A549 (cell line): ENCODE data around the gene NAGPA. TPM values are rescaled to one million over a fixed set of nuclear protein-coding genes. Genes with fewer than 3 reads are reported as not detected.

Source experiments
- ATAC-seq, 2 experiments: fragments of 200-7000 bp in 1 of 2; fragments of >200 bp in 1 of 2; cut with Nextera tagmentation in 1 of 2; cut with Tn5 transposase in 1 of 2; 3 replicates each; pipeline versions ENCODE4 v1.8.0 to v1.9.1; 2018 to 2020; ENCODE audit warnings: mild to moderate bottlenecking in 1 of 2, moderate library complexity in 1 of 2
- CTCF ChIA-PET: fragments of 300-600 bp; sonication (Branson Sonifier 250); formaldehyde crosslinking; extraction: SDS; loops from one replicate; lab custom pipeline; 2021; ENCODE audit warnings: antibody characterized with exemption, inconsistent platforms; lab: Yijun Ruan, JAX
- POLR2A ChIA-PET: fragments of 350-600 bp; formaldehyde crosslinking; extraction: SDS; loops from one replicate; lab custom pipeline; 2021; ENCODE audit warnings: antibody characterized with exemption, inconsistent platforms; lab: Yijun Ruan, JAX
- DNase-seq, 2 experiments: peaks; one replicate each; pipeline versions ENCODE4 v3.0.0 to v3.0.0-alpha.2; 2011 to 2016; ENCODE audit warnings: low read depth in 1 of 2, low spot score in 1 of 2
- FAIRE-seq: peaks from 2 replicates; lab custom pipeline; 2011; peaks lifted over from hg19 to GRCh38; lab: Jason Lieb, UNC
- H3K27ac ChIP-seq, 2 experiments: fragments of >200 bp; sonication (Bioruptor Twin); formaldehyde crosslinking; 3 replicates each; pipeline ENCODE4 v1.5.1; 2016 to 2017
- H3K4me1 ChIP-seq: fragments of >200 bp; sonication (Bioruptor Twin); formaldehyde crosslinking; 3 replicates; pipeline ENCODE4 v1.6.1; 2016
- H3K4me2 ChIP-seq: fragments of >200 bp; sonication (Bioruptor Twin); formaldehyde crosslinking; 3 replicates; pipeline ENCODE4 v1.6.1; 2016
- H3K4me3 ChIP-seq: fragments of >200 bp; sonication (Bioruptor Twin); formaldehyde crosslinking; 3 replicates; pipeline ENCODE4 v1.5.1; 2016
- H3K9me3 ChIP-seq: fragments of >200 bp; sonication (Bioruptor Twin); formaldehyde crosslinking; 3 replicates; pipeline ENCODE4 v1.6.1; 2016
- CHD4 ChIP-seq: fragments of 200-600 bp; sonication (generic); IDR thresholded peaks from 2 replicates; pipeline ENCODE4 v1.6.1; 2016; ENCODE audit warnings: antibody characterized with exemption, mild to moderate bottlenecking, borderline replicate concordance
- ESRRA ChIP-seq: fragments of 150-350 bp; IDR thresholded peaks from 2 replicates; pipeline ENCODE4 v1.6.1; 2014; ENCODE audit warnings: mild to moderate bottlenecking, low read length, borderline replicate concordance
- HEYL ChIP-seq: fragments of 250-450 bp; sonication (Bioruptor Pico); IDR thresholded peaks from 2 replicates; pipeline ENCODE4 v1.8.0; 2021; ENCODE audit warnings: mild to moderate bottlenecking, moderate library complexity
- HOXA7 ChIP-seq: fragments of 250-450 bp; sonication (Bioruptor Pico); IDR thresholded peaks from 2 replicates; pipeline ENCODE4 v1.5.0; 2020; ENCODE audit warnings: mild to moderate bottlenecking, moderate library complexity
- NPAS2 ChIP-seq: fragments of 250-450 bp; sonication (Bioruptor Pico); IDR thresholded peaks from 2 replicates; pipeline ENCODE4 v1.8.0; 2022; ENCODE audit warnings: mild to moderate bottlenecking, moderate library complexity, borderline replicate concordance
- RARB ChIP-seq: fragments of 250-450 bp; sonication (Bioruptor Pico); IDR thresholded peaks from 2 replicates; pipeline ENCODE4 v1.8.0; 2021; ENCODE audit warnings: mild to moderate bottlenecking, moderate library complexity
- RNF2 ChIP-seq: fragments of 200-600 bp; sonication (generic); IDR thresholded peaks from 2 replicates; pipeline ENCODE4 v1.6.1; 2016; ENCODE audit warnings: low read depth, mild to moderate bottlenecking, antibody characterized with exemption, moderate library complexity, borderline replicate concordance
- SREBF2 ChIP-seq: fragments of 450-650 bp; IDR thresholded peaks from 2 replicates; pipeline ENCODE4 v1.6.1; 2014; ENCODE audit warnings: mild to moderate bottlenecking, moderate library complexity
- ZC3H11A ChIP-seq: fragments of 450-650 bp; IDR thresholded peaks from 2 replicates; pipeline ENCODE4 v1.6.1; 2014; ENCODE audit warnings: antibody characterized with exemption, mild to moderate bottlenecking
- ZSCAN20 ChIP-seq: fragments of 250-450 bp; sonication (Bioruptor Pico); IDR thresholded peaks from 2 replicates; pipeline ENCODE4 v1.8.0; 2022; ENCODE audit warnings: mild to moderate bottlenecking, moderate library complexity
- WGBS: methylation state at CpG from one replicate; pipeline ENCODE4 v1.1.6; 2017; ENCODE audit errors: missing lambda C conversion rate; 5-methylcytosine and 5-hydroxymethylcytosine counted together
- polyA plus RNA-seq, 4 experiments: library from polyadenylated mRNA; depleted of rRNA in 3 of 4; stranded (reverse); fragments of >200 nt; fragmentation: RNase III in 1 of 4; extraction: RNeasy Plus Mini Kit Qiagen cat#74134 plus additional on column Dnase treatment in 1 of 4; gene quantifications; 2 replicates in 3 of 4; 3 replicates in 1 of 4; pipeline ENCODE4 v1.2.3, GENCODE V29; 2011 to 2017
- TF ChIP-seq, protein P1 (sequence below): fragments of >200 bp; sonication (Bioruptor Twin); formaldehyde crosslinking; IDR thresholded peaks from 3 replicates; pipeline ENCODE4 v1.5.1; 2016
- TF ChIP-seq, protein P2 (sequence below): fragments of 450-650 bp; IDR thresholded peaks from 2 replicates; pipeline ENCODE4 v1.6.1; 2014; ENCODE audit warnings: antibody characterized with exemption
- TF ChIP-seq, protein P3 (sequence below): IDR thresholded peaks from 2 replicates; pipeline ENCODE4 v1.6.1; 2012
- TF ChIP-seq, protein P4 (sequence below): fragments of 200-600 bp; sonication (generic); IDR thresholded peaks from 2 replicates; pipeline ENCODE4 v1.6.1; 2016; ENCODE audit warnings: antibody characterized with exemption, mild to moderate bottlenecking, moderate library complexity
- TF ChIP-seq, protein P5 (sequence below): fragments of >200 bp; sonication (Bioruptor Twin); formaldehyde crosslinking; IDR thresholded peaks from 3 replicates; pipeline ENCODE4 v1.6.1; 2016

NAGPA gene
- polyA plus RNA-seq, 2 of the 4 experiments (the other 2 are of a cell fraction), result 6.5 to 17.3 TPM

DNA sequence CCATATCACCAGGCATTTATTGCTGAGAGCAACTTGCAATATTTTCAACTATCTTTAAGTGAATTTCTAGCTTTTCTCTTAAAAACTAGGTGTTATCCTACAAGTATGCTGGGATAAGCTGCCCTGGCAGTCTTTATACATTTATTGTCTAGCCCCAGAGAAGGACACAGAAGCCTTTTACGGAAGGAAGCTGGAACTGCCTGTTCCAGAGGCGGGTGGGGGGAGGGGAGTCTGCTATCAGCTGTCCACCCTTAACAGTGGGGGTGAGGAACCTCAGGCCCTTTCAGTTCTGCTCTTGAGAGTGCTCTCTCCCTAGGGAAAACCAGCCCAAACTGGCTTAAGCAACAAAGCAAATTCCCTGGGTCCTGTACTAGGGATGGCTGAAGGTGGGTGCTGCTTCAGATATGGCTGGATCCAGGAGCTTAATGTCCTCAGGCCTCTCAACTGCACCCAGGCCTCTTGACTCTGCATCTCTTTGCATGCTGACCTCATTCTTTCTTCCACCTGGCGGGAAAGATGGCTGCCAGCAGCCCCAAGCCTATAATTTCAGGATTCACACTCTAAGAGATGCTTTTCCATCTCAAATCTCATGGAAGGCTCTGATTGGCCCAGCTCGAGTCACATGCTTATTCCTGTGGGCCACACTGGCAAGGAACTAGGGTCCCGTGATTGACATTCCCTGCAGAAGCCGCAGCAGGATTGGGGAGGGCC is 16.6 kb downstream of the NAGPA start:
- Histone ChIP-seq H3K4me2 (no peak overlapping the region), H3K9me3 (no peaks in the 10 kb centered on the region), H3K4me3 (no peak overlapping the region), H3K27ac (no peak overlapping the region), H3K4me1 (no peaks in the 10 kb centered on the region)
- 8% methylated on average over 6 of the region's 6 CpGs for WGBS
- ATAC-seq, result no peak
- TF ChIP-seq ZC3H11A, result no peak
- TF ChIP-seq, protein P1, sequence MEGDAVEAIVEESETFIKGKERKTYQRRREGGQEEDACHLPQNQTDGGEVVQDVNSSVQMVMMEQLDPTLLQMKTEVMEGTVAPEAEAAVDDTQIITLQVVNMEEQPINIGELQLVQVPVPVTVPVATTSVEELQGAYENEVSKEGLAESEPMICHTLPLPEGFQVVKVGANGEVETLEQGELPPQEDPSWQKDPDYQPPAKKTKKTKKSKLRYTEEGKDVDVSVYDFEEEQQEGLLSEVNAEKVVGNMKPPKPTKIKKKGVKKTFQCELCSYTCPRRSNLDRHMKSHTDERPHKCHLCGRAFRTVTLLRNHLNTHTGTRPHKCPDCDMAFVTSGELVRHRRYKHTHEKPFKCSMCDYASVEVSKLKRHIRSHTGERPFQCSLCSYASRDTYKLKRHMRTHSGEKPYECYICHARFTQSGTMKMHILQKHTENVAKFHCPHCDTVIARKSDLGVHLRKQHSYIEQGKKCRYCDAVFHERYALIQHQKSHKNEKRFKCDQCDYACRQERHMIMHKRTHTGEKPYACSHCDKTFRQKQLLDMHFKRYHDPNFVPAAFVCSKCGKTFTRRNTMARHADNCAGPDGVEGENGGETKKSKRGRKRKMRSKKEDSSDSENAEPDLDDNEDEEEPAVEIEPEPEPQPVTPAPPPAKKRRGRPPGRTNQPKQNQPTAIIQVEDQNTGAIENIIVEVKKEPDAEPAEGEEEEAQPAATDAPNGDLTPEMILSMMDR, result no peak
- TF ChIP-seq ESRRA, result no peak
- no peak for TF ChIP-seq SREBF2
- DNase-seq, result no peak
- POLR2A ChIA-PET, result no interaction called here
- FAIRE-seq, result no peak
- CTCF ChIA-PET, result no interaction called here

DNA sequence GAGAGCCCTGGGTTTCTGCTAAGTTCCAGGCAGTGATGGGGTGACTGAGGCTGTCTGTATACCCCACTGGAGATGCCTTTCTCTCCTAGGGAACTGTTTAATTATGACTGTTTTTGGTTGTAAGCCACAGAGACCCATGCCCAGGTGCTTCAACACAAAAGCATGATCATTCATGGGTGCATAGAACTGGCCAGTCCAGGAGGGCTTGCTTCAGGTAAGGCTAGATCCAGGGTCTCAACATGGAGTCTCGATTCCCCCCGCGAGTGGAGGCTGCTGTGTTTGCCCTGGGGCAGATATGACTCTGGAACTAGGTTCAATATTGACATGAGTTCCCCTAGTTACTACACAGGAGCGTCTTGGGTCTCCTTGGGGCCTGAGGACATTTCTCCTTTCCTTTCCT is 17.8 kb downstream of the NAGPA start:
- CTCF ChIA-PET, result no interaction called here
- POLR2A ChIA-PET, result no interaction called here
- no peak for FAIRE-seq

DNA sequence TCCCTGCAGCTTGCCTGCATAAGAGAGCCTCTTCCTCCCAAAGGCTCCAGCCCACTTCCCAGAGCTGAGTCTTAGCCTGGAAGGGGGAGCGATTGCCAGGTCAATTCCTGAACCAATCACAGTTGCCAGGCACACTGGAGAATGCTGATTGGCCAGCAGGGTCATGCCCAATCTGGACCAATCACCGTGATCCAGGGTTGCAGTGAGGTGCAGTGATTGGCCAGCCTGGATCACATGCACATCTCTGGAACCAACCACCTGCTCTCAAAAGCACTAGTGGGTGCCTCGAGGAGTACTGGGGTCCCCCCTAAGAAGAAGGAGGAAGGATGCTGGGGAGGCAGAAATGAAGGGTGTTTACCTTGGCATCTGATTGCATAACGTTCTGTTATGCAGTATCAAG is 18.4 kb downstream of the NAGPA start:
- peak in 1 of 2 experiments; percentile 60; a peak in 3 of 6 replicates for ATAC-seq
- Histone ChIP-seq H3K4me1 (no peaks in the 10 kb centered on the region), H3K4me3 (no peak overlapping the region), H3K27ac (no peak overlapping the region), H3K9me3 (no peaks in the 10 kb centered on the region), H3K4me2 (no peak overlapping the region)
- ChIA-PET CTCF (no interaction called here), POLR2A (no interaction called here)
- FAIRE-seq, result no peak
- peak in 1 of 2 experiments; percentile 23 for DNase-seq
- 24% methylated on average over 3 of the region's 4 CpGs for WGBS
- TF ChIP-seq, protein P2, sequence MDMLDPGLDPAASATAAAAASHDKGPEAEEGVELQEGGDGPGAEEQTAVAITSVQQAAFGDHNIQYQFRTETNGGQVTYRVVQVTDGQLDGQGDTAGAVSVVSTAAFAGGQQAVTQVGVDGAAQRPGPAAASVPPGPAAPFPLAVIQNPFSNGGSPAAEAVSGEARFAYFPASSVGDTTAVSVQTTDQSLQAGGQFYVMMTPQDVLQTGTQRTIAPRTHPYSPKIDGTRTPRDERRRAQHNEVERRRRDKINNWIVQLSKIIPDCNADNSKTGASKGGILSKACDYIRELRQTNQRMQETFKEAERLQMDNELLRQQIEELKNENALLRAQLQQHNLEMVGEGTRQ, result peak; percentile 59
- no peak for TF ChIP-seq HOXA7 (CRISPR knock-in tag)

More for the DNA sequence above, 17.8 kb downstream of the NAGPA start:
- DNase-seq, result no peak
- no peak for TF ChIP-seq RARB
- H3K9me3 ChIP-seq, result no peaks in the 10 kb centered on the region
- no peak overlapping the region for H3K4me3 ChIP-seq
- no peak for ATAC-seq
- H3K4me1 ChIP-seq, result no peaks in the 10 kb centered on the region
- no peak overlapping the region for H3K4me2 ChIP-seq
- H3K27ac ChIP-seq, result no peak overlapping the region
- 0% methylated on average over 1 of the region's 4 CpGs for WGBS

DNA sequence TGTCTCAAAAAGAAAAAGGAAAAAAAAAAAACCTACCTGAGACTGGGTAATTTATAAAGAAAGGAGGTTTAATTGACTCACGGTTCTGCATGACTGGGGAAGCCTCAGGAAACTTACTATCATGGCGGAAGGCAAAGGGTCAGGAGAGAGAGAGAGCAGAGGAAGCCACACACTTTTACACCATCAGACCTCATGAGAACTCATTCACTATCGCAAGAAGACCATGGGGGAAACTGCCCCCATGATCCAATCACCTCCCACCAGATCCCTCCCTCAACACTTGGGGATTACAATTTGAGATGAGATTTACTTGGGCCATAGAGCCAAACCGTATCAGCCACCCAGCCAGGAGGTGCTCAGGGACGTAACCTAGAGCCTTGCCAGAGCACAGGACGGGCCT is 20.8 kb downstream of the NAGPA start:
- ATAC-seq (no peak), FAIRE-seq (no peak), DNase-seq (no peak)
- no peak overlapping the region for H3K27ac ChIP-seq
- H3K4me2 ChIP-seq, result no peak overlapping the region
- TF ChIP-seq ZSCAN20 (no peak), RARB (no peak), NPAS2 (CRISPR knock-in tag) (no peak), CHD4 (no peak), HOXA7 (CRISPR knock-in tag) (no peak), RNF2 (no peak), HEYL (no peak), SREBF2 (no peak)
- TF ChIP-seq, protein P3, sequence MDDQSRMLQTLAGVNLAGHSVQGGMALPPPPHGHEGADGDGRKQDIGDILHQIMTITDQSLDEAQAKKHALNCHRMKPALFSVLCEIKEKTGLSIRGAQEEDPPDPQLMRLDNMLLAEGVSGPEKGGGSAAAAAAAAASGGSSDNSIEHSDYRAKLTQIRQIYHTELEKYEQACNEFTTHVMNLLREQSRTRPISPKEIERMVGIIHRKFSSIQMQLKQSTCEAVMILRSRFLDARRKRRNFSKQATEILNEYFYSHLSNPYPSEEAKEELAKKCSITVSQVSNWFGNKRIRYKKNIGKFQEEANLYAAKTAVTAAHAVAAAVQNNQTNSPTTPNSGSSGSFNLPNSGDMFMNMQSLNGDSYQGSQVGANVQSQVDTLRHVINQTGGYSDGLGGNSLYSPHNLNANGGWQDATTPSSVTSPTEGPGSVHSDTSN, result no peak
- TF ChIP-seq, protein P1, result no peak
- TF ChIP-seq, protein P4, sequence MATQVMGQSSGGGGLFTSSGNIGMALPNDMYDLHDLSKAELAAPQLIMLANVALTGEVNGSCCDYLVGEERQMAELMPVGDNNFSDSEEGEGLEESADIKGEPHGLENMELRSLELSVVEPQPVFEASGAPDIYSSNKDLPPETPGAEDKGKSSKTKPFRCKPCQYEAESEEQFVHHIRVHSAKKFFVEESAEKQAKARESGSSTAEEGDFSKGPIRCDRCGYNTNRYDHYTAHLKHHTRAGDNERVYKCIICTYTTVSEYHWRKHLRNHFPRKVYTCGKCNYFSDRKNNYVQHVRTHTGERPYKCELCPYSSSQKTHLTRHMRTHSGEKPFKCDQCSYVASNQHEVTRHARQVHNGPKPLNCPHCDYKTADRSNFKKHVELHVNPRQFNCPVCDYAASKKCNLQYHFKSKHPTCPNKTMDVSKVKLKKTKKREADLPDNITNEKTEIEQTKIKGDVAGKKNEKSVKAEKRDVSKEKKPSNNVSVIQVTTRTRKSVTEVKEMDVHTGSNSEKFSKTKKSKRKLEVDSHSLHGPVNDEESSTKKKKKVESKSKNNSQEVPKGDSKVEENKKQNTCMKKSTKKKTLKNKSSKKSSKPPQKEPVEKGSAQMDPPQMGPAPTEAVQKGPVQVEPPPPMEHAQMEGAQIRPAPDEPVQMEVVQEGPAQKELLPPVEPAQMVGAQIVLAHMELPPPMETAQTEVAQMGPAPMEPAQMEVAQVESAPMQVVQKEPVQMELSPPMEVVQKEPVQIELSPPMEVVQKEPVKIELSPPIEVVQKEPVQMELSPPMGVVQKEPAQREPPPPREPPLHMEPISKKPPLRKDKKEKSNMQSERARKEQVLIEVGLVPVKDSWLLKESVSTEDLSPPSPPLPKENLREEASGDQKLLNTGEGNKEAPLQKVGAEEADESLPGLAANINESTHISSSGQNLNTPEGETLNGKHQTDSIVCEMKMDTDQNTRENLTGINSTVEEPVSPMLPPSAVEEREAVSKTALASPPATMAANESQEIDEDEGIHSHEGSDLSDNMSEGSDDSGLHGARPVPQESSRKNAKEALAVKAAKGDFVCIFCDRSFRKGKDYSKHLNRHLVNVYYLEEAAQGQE, result no peak
- TF ChIP-seq, protein P5, sequence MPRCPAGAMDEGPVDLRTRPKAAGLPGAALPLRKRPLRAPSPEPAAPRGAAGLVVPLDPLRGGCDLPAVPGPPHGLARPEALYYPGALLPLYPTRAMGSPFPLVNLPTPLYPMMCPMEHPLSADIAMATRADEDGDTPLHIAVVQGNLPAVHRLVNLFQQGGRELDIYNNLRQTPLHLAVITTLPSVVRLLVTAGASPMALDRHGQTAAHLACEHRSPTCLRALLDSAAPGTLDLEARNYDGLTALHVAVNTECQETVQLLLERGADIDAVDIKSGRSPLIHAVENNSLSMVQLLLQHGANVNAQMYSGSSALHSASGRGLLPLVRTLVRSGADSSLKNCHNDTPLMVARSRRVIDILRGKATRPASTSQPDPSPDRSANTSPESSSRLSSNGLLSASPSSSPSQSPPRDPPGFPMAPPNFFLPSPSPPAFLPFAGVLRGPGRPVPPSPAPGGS, result no peak
- POLR2A ChIA-PET, result no interaction called here
- no peaks in the 10 kb centered on the region for H3K9me3 ChIP-seq
- H3K4me1 ChIP-seq, result no peaks in the 10 kb centered on the region
- CTCF ChIA-PET, result no interaction called here
- 52% methylated on average over 6 of the region's 6 CpGs for WGBS
- H3K4me3 ChIP-seq, result no peak overlapping the region
